PC-9 (cell line): ENCODE results near the gene SARNP. TPM values are rescaled to one million over a fixed set of nuclear protein-coding genes. Genes with fewer than 3 reads are reported as not detected.
A peak's percentile ranks its signal among the peaks of the same experiment; 100 is the strongest.

Experiments used
- BruUV-seq: library from RNA; stranded (reverse); fragments of 400-500 nt; replicated peaks from 2 replicates; lab custom pipeline; 2021; lab: Mats Ljungman, UMichigan
- CTCF ChIA-PET: fragments of 300-600 bp; sonication (Branson Sonifier 250); formaldehyde crosslinking; loops from one replicate; lab custom pipeline; 2022; ENCODE audit warnings: antibody characterized with exemption; lab: Charles Lee
- POLR2A ChIA-PET: fragments of 300-600 bp; sonication (Branson Sonifier 250); formaldehyde crosslinking; loops from one replicate; lab custom pipeline; 2022; ENCODE audit warnings: antibody characterized with exemption; ENCODE audit not compliant: unreplicated experiment; lab: Charles Lee
- DNase-seq, 2 experiments: peaks; one replicate each; pipeline versions ENCODE4 v3.0.0 to v3.0.0-alpha.2; 2015 to 2022; ENCODE audit warnings: mixed read lengths in 1 of 2
- H2AFZ ChIP-seq: fragments of 200-600 bp; sonication (generic); 2 replicates; pipeline ENCODE4 v1.8.1; 2017; ENCODE audit warnings: antibody characterized with exemption
- H3F3A ChIP-seq: fragments of 200-600 bp; sonication (generic); 2 replicates; pipeline ENCODE4 v1.8.1; 2017; ENCODE audit warnings: antibody characterized with exemption, mild to moderate bottlenecking, low read depth; ENCODE audit not compliant: insufficient read depth
- H3K27ac ChIP-seq: fragments of 200-600 bp; sonication (generic); 2 replicates; pipeline ENCODE4 v1.6.1; 2016; ENCODE audit warnings: mixed run types
- H3K27me3 ChIP-seq: fragments of 200-600 bp; sonication (generic); 2 replicates; pipeline ENCODE4 v1.6.1; 2016; ENCODE audit warnings: low read depth, mixed run types; ENCODE audit not compliant: insufficient read depth
- H3K36me3 ChIP-seq: fragments of 200-600 bp; sonication (generic); 2 replicates; pipeline ENCODE4 v1.6.1; 2016; ENCODE audit warnings: low read depth, mixed run types
- H3K4me1 ChIP-seq: fragments of 200-600 bp; sonication (generic); replicated peaks from 2 replicates; pipeline ENCODE4 v1.6.1; 2016; ENCODE audit warnings: mixed run types; ENCODE audit not compliant: insufficient read depth
- H3K4me2 ChIP-seq: fragments of 200-600 bp; sonication (generic); 2 replicates; pipeline ENCODE4 v1.6.1; 2017; ENCODE audit warnings: mixed run types
- H3K4me3 ChIP-seq: fragments of 200-600 bp; sonication (generic); 2 replicates; pipeline ENCODE4 v1.6.1; 2016; ENCODE audit warnings: mixed run types
- H3K79me2 ChIP-seq: fragments of 200-600 bp; sonication (generic); 2 replicates; pipeline ENCODE4 v1.6.1; 2017; ENCODE audit warnings: low read depth, mixed run types
- H3K9me2 ChIP-seq: fragments of 200-600 bp; sonication (generic); 2 replicates; pipeline ENCODE4 v1.8.1; 2017; ENCODE audit warnings: mild to moderate bottlenecking; ENCODE audit not compliant: insufficient read depth
- H3K9me3 ChIP-seq: fragments of 200-600 bp; sonication (generic); 2 replicates; pipeline ENCODE4 v1.8.1; 2016; ENCODE audit warnings: low read depth; ENCODE audit not compliant: insufficient read depth
- H4K20me1 ChIP-seq: fragments of 200-600 bp; sonication (generic); 2 replicates; pipeline ENCODE4 v1.8.1; 2017; ENCODE audit not compliant: insufficient read depth
- EZH2 ChIP-seq: fragments of 200-600 bp; sonication (generic); IDR thresholded peaks from 2 replicates; pipeline ENCODE4 v1.8.0; 2017; ENCODE audit warnings: antibody characterized with exemption, low read depth
- intact Hi-C: fragments of 100-400 bp; cut with micrococcal nuclease; formaldehyde crosslinking; loops from one replicate; pipeline ENCODE4 v1.10.0; 2022; ENCODE audit not compliant: unreplicated experiment
- total RNA-seq: library from RNA; stranded (reverse); gene quantifications from 2 replicates; pipeline ENCODE4 v1.2.3, GENCODE V29; 2021
- TF ChIP-seq, protein P1 (sequence below): fragments of 200-600 bp; sonication (generic); conservative IDR thresholded peaks from 2 replicates; pipeline ENCODE4 v1.6.1; 2017; ENCODE audit warnings: mixed run types, antibody characterized with exemption, mild to moderate bottlenecking, moderate library complexity

Gene SARNP
- total RNA-seq, 1 experiment from 2014 or later: 74.8 TPM

DNA sequence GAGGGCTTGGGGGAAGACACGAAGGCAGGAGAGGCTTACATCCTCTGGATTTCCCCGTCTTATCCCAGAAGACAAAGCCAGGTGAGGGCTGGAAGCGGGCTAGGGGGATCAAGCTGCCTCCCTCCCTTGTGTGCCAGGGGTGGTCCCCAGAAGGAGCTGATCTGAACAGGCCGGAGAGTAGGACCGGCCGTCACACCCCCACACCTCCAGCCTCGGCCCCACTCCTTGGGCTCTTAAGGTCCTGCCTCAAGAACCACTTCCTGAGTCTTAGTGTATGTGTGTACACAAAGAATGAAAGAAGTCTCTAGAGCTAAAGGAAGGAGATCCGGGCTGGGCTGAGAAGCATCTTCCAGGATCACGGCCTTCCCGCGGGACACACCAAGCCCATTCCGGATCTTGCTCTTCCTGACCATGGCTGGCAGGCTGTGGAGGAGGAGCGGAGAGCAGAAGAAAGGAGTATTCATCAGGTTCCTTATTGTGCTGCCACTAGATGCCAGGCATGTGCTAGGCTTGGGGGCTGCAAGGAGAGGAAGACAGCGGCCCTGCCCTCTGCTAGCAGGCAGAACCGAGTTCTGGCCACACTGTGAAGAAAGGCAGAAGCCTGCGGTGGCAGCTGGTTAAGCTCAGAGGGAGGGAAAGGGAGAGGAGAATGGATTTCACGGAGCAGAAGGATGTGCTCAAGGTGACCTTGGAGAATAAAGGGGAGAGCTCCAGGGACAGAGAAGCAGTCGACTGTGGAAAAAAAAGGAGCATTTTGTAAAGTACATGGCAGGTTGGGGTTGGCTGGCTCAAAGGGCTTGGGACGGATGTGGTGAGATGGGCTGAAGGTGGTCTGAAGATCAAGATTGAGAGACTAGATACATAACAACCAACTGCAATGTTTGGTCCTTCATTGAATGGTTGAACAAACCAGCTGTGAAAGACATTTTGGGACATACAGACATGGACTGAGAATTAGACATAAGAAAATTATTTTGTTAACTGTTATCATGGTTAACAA lies 87.4 kb downstream of the SARNP start:
- no peaks in the 10 kb centered on the region for H3K9me2 ChIP-seq
- intact Hi-C loops: loop anchor here (10.0 kb wide), 1 partner anchor 735 kb away; no protein-coding TSS in a partner anchor
- H3K9me3 ChIP-seq: no peaks in the 10 kb centered on the region
- no peak for TF ChIP-seq EZH2
- TF ChIP-seq, protein P1, sequence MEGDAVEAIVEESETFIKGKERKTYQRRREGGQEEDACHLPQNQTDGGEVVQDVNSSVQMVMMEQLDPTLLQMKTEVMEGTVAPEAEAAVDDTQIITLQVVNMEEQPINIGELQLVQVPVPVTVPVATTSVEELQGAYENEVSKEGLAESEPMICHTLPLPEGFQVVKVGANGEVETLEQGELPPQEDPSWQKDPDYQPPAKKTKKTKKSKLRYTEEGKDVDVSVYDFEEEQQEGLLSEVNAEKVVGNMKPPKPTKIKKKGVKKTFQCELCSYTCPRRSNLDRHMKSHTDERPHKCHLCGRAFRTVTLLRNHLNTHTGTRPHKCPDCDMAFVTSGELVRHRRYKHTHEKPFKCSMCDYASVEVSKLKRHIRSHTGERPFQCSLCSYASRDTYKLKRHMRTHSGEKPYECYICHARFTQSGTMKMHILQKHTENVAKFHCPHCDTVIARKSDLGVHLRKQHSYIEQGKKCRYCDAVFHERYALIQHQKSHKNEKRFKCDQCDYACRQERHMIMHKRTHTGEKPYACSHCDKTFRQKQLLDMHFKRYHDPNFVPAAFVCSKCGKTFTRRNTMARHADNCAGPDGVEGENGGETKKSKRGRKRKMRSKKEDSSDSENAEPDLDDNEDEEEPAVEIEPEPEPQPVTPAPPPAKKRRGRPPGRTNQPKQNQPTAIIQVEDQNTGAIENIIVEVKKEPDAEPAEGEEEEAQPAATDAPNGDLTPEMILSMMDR: no peak
- H3K4me1 ChIP-seq: peaks cover 21% of the 10 kb centered on the region
- ChIA-PET POLR2A (interaction anchor here (0.6 to 1.3 kb wide), 3 partner anchors 9 to 361 kb away, joined by 3 to 7 read pairs (median 6); no protein-coding TSS in a partner anchor), CTCF (interaction anchor here (0.6 to 1.5 kb wide), 3 partner anchors 8 to 252 kb away, joined by 3 to 21 read pairs (median 3); no protein-coding TSS in a partner anchor)
- no TSS peak for BruUV-seq
- no peaks in the 10 kb centered on the region for H3K27me3 ChIP-seq
- peaks cover 24% of the 10 kb centered on the region for H4K20me1 ChIP-seq
- H3K4me2 ChIP-seq: peak overlapping the region; percentile 83
- peaks cover 5% of the 10 kb centered on the region; the same call in 1 of the 2 replicates for H3K36me3 ChIP-seq
- peaks cover 30% of the 10 kb centered on the region; the same call in 1 of the 2 replicates for H3F3A ChIP-seq
- no peak for DNase-seq
- peak overlapping the region; percentile 77 for H2AFZ ChIP-seq
- H3K27ac ChIP-seq: peak overlapping the region; percentile 84
- peaks cover 21% of the 10 kb centered on the region for H3K79me2 ChIP-seq
- peak overlapping the region; percentile 100 for H3K4me3 ChIP-seq

DNA sequence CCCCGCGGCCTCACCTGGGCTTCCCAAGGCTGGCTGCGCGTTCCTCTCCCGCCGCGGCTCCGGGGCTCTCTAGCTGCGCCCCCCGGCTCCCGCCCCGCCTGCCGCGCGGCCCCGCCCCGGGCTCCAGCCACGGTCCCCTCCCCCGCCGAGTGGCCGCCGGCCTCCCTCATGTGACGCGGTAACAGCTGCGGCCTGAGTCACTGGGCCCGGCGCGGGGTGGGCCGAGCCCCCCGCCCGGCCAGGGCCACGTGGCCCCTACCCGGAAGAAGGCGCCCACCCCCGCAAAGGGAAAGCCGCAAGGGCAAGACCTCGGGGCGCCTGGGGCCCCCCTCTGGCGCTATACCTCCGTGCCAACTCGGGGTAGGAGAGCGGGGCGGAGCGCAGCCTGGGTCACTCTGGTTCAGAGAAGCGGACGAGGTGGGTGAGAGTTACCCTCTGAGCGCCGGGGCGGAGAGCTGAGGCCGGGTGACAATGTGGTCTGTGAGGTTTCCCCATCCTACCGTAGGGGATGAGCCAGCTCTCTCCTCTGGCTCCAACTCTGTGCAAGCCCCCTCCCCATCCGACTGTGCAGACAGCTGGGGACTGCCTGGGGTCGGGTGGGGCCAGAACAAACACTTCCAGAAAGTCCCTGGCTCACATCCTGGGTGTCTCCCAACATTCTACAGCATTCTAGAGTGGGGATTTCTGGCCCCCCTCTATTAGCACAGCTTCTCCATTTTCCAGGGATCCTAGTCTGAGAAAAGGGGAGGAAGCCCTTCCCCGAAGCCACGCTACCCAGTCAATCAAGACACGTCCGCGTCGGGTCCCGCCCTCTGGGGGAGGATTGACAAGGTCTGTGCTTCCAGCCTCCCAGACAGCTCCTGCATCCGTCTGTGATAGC lies 88.3 kb downstream of the SARNP start, which contains the start of gene CD63:
CD63 (minus strand) TSS at position 71 of the 880 bp plus-strand sequence. CDS start 668 bp downstream, outside the sequence.
- no peaks in the 10 kb centered on the region for H3K27me3 ChIP-seq
- H3K4me2 ChIP-seq: peak within 1 kb of the TSS; percentile 83
- POLR2A ChIA-PET: interaction anchor here (0.6 to 1.3 kb wide), 2 partner anchors 10 to 204 kb away, joined by 3 to 7 read pairs; no protein-coding TSS in a partner anchor
- peak; percentile 73 to 80 for DNase-seq
- H3K4me3 ChIP-seq: peak within 1 kb of the TSS; percentile 100
- no peaks in the 10 kb centered on the region for H3K9me2 ChIP-seq
- peaks cover 30% of the 10 kb centered on the region for H4K20me1 ChIP-seq
- peaks cover 34% of the 10 kb centered on the region; the same call in 1 of the 2 replicates for H3F3A ChIP-seq
- peaks cover 22% of the 10 kb centered on the region for H3K4me1 ChIP-seq
- peak within 1 kb of the TSS; percentile 84 for H3K27ac ChIP-seq
- no peak for TF ChIP-seq EZH2
- TF ChIP-seq, protein P1: no peak; the same call in 1 of the 2 replicates
- peaks cover 21% of the 10 kb centered on the region for H3K79me2 ChIP-seq
- H2AFZ ChIP-seq: peak within 1 kb of the TSS; percentile 84
- CTCF ChIA-PET: interaction anchor here (0.6 to 1.5 kb wide), 5 partner anchors 8 to 1883 kb away, joined by 3 to 21 read pairs (median 5); no protein-coding TSS in a partner anchor
- H3K36me3 ChIP-seq: peaks cover 11% of the 10 kb centered on the region; the same call in 1 of the 2 replicates
- no peaks in the 10 kb centered on the region for H3K9me3 ChIP-seq
- intact Hi-C loops: loop anchor here (10.0 kb wide), 1 partner anchor 734 kb away; no protein-coding TSS in a partner anchor
- TSS peak; percentile 75 for BruUV-seq
